H54 (cell line): ENCODE measurements around the gene BORCS8.
A peak's percentile ranks its signal among the peaks of the same experiment; 100 is the strongest.
"Not testable (repeated sequence)": the region's sequence is repeated elsewhere in the genome, so short reads cannot be mapped to it uniquely, and the experiment has no call there.

ENCODE experiments used
- DNase-seq: peaks from one replicate; pipeline ENCODE4 v3.0.0; 2011; ENCODE audit warnings: low spot score, mixed read lengths; ENCODE audit not compliant: insufficient read length
- FAIRE-seq: peaks from 3 replicates; lab custom pipeline; 2011; peaks lifted over from hg19 to GRCh38; lab: Jason Lieb, UNC
- POLR2A ChIP-seq: IDR thresholded peaks from 2 replicates; pipeline ENCODE4 v1.6.1; 2011; ENCODE audit warnings: low read depth, mild to moderate bottlenecking, low read length

BORCS8 gene

GRCh38 chr19:19157808-19158207 is 34.1 kb downstream of the BORCS8 start:
- no peak for DNase-seq
- TF ChIP-seq POLR2A, result no peak
- no peak for FAIRE-seq

DNA sequence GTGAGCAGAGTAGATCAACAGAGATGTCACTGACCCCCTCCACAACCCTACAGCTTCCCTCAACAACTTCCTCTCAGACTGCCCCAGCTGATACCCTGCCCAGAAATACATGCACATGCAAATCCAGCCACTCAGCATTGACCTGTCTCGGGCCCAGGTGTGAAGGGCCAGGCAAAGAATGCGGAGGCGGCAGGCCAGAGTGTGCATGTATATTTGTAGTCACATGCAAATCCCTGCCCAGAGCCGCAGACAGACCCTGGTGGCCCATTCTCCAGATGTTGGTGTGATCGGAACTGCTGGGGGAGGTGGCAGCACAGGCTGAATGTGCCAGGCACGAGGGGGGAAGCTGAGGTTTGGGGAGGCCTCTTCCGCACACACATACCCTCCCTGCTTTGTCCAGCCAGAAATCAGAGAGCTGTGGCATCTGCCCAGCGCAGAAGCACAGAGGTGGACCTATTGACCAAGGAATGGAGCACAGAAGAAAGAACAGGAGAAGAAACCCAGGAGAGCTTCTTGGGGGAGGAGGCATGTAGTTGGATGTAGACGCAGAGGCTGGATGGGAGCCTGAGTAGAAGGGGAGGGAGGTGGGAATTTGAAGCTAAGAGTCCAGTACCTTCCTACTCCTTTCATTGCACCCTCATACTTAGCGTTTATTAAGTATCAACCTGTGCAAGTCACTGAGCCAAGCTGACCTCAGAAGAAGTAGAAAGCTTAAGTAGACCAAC is 36.3 kb downstream of the BORCS8 start:
- TF ChIP-seq POLR2A, result no peak
- FAIRE-seq (no peak), DNase-seq (no peak)

DNA sequence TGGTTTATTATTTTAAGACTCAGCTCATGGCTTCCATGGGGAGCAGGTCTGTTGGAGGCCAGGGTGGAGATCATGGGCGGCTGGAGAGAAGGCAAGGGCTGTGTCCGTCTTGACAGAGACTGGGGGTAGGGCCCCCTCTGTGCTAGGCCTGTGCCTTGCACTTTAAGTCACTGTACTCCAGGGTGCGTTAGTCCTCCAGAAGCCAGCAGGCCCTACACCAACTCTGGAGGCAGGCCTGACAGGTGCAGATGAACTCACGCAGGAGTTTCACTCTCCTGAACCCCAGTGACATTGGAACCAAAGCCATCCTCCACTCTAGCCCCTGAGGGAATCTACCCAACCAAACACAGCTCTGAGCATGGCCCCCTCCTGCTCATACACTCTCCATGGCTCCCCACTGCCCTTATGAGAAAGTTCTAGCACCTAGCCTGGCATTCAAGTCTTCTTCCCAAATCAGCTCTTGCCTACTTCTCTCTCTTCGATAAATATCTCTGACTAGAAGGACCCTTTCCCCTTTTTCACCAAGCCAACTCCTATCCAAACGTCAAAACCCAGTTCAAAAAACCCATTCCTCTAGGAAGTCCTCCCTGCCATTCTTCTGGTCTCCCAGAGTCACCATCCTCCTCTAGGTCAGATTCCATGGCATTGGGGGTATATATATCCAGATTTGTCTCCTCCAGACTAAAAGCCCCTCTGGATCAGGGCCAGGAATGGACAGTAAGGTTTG is 37.0 kb downstream of the BORCS8 start:
- FAIRE-seq (no peak), DNase-seq (no peak)
- TF ChIP-seq POLR2A, result no peak

GRCh38 chr19:19152668-19153384 is 39.1 kb downstream of the BORCS8 start:
- FAIRE-seq (no peak), DNase-seq (no peak)
- no peak for TF ChIP-seq POLR2A

DNA sequence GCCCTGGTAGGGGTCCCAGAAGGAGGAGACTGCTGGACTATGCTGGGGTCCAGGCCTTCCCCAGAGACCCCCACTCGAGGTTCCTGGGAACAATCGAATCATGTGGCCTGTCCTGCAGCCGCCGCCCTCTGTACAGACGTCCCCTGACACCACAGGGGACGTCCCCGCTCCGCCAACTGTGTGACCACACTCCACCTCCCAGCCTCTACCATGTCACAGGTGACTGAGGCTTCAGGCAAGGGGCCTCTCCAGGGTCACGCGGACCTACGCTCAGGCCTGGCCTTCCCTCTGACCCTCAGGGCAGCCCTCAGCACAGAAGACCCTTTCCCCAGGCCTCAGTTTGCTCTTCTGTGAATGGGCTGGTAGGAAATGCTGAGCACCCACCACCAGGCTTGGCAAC is 40.5 kb downstream of the BORCS8 start:
- DNase-seq, result no peak
- no peak for FAIRE-seq
- TF ChIP-seq POLR2A, result no peak

- no peak for TF ChIP-seq POLR2A
- DNase-seq (no peak), FAIRE-seq (no peak)
Observed at GRCh38 chr19:19149435-19149834, 42.5 kb downstream of the BORCS8 start.

DNA sequence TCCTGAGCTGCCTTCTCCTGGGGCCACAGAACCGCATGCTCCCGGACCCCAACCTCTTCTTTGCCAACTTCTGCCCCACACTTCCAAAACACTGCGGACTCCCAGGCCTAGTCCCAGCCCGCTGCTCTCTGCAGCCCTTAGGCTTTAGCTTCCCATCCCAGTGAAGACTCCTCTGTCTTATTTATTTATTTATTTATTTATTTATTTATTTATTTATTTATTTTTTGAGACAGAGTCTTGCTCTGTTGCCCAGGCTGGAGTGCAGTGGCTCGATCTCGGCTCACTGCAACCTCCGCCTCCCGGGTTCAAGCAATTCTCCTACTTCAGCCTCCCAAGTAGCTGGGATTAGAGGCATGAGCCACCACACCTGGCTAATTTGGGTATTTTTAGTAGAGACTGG is 43.4 kb downstream of the BORCS8 start:
- not testable (repeated sequence) for FAIRE-seq, DNase-seq

- TF ChIP-seq POLR2A, result no peak
- DNase-seq, result no peak
- FAIRE-seq, result no peak
Observed at GRCh38 chr19:19147344-19147743, 44.6 kb downstream of the BORCS8 start.

DNA sequence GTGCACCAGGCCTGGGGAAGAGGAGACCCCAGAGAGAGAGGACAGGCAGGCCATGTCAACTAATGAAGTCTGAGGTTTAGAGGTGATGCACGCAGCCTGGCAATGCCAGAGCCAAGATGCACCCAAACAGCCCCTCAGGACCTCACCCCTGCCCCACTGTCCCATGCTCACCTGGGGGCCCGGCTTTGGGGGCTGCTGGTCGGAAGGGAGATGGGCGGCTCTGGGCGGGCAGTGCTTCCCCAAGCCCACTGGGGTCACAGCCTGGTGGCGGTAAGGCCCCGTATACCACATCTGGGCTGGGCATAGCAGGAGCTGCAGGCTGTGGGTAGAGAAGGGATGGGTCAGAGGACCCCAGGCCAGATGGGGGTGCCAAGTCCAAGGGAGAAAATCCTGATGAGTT is 45.1 kb downstream of the BORCS8 start:
- TF ChIP-seq POLR2A, result no peak
- no peak for FAIRE-seq

GRCh38 chr19:19145684-19146608 is 46.0 kb downstream of the BORCS8 start:
- FAIRE-seq (no peak), DNase-seq (peak; percentile 70)
- TF ChIP-seq POLR2A, result no peak

More for the DNA sequence above, 45.1 kb downstream of the BORCS8 start:
- no peak for DNase-seq

DNA sequence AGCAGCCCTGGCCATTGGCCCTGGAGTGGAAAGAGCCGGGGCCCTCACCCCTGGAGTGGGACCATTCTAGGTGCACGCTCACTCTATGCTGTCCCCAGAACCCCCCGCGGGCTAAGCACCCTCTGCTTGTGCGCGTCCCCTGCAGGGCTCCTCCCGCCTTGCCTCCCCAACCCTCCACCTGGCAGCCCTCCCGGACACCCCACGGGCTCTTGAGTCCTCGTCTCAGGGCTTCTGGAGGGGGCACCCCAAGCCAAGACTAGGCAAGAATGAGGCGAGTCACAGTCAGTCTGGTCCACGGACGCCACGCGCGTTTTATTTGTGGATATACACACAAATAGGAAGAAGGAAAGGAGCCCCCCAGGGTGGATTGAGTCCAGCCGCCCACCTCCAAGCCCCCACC is 46.7 kb downstream of the BORCS8 start:
- no peak for TF ChIP-seq POLR2A
- DNase-seq (no peak), FAIRE-seq (no peak)

DNA sequence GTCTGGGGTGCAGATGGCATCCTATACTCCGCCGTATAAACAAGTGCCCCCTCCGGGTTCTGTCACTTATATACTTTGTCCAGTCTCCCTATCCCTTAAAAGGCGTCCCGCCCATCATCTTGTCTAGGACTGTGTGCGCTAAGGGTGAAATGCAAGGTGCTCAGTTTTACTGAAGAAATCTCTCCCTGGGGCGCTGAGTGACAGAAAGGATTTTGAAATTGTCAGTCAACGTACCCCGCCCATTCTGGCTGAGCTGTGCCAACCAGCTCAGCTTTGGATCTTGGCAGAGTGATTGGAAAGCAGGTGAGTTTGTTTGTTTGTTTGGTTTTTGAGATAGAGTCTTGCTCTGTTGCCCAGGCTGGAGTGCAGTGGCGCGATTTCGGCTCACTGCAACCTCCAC is 49.6 kb downstream of the BORCS8 start:
- no peak for DNase-seq
- no peak for FAIRE-seq
- no peak for TF ChIP-seq POLR2A

DNA sequence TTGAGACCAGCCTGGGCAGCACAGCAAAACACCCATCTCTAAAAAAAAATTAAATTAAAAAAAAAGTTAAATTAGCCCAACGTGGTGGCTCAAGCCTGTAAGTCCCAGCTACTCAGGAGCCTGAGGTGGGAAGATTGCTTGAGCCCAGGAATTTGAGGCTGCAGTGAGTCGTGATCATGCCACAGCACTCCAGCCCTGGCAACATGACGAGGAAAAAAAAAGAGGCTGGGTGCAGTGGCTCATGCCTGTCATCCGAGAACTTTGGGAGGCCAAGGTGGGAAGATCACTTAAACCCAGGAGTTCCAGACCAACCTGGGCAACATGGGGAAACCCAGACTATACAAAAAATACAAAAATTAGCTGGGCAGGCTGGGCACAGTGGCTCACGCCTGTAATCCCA is 51.5 kb downstream of the BORCS8 start:
- DNase-seq (no peak), FAIRE-seq (no peak)
- TF ChIP-seq POLR2A, result no peak
